Left ventricle myocardium superior (tissue), 1 donor: ENCODE results near the gene LRRC75A. TPM values are rescaled to one million over a fixed set of nuclear protein-coding genes. Genes with fewer than 3 reads are reported as not detected.

ENCODE experiments used
- ATAC-seq: fragments of 200-7000 bp; cut with Tn5 transposase; one replicate; pipeline ENCODE4 v1.9.1; 2020; ENCODE audit warnings: mild to moderate bottlenecking, moderate library complexity
- DNase-seq: peaks from one replicate; pipeline ENCODE4 v3.0.0-alpha.2; 2020
- intact Hi-C: fragments of 100-400 bp; cut with micrococcal nuclease; formaldehyde crosslinking; loops from one replicate; pipeline ENCODE4 v1.11.0; 2022
- total RNA-seq: library from RNA; stranded (reverse); fragmentation: NEBNext Ultra II Directional; extraction: Animal tissue kit (Norgen Biotek cat#: 25700); gene quantifications from one replicate; pipeline ENCODE4 v1.2.1, GENCODE V29; 2021
- donor health status: DM: no; HTN: yes; CAD: no; lungs with severe emphysema.

Gene LRRC75A
- total RNA-seq, 1 donor from 2014 or later: 0.47 TPM

GRCh38 chr17:16495980-16496819, 4.2 kb upstream of the LRRC75A start:
- no peak for DNase-seq
- intact Hi-C loops: no loop called here

GRCh38 chr17:16495561-16495960, 3.6 kb upstream of the LRRC75A start:
- no peak for DNase-seq
- intact Hi-C loops: no loop called here
- no peak for ATAC-seq

More at GRCh38 chr17:16495980-16496819, 4.2 kb upstream of the LRRC75A start:
- no peak for ATAC-seq

GRCh38 chr17:16494059-16494458, 2.1 kb upstream of the LRRC75A start:
- ATAC-seq: no peak
- DNase-seq: no peak
- intact Hi-C loops: no loop called here

- intact Hi-C loops: no loop called here
- DNase-seq (no peak), ATAC-seq (no peak)
These were observed 1.6 kb upstream of the LRRC75A start for GRCh38 chr17:16493531-16494046.

GRCh38 chr17:16492613-16493530, 879 bp upstream of the LRRC75A start:
- ATAC-seq: no peak
- intact Hi-C loops: no loop called here
- DNase-seq: no peak

- intact Hi-C loops: no loop called here
- DNase-seq (peak; percentile 40), ATAC-seq (no peak)
These were observed 776 bp downstream of the LRRC75A start for GRCh38 chr17:16491131-16491702.

- DNase-seq (no peak), ATAC-seq (no peak)
- intact Hi-C loops: no loop called here
These were observed 2.6 kb downstream of the LRRC75A start for GRCh38 chr17:16489431-16489830.

GRCh38 chr17:16488968-16489337, 3.0 kb downstream of the LRRC75A start:
- ATAC-seq (no peak), DNase-seq (no peak)
- intact Hi-C loops: no loop called here

- no peak for ATAC-seq
- intact Hi-C loops: no loop called here
- no peak for DNase-seq
These were observed 3.6 kb downstream of the LRRC75A start for GRCh38 chr17:16488186-16488967.

GRCh38 chr17:16486373-16487250, 5.4 kb downstream of the LRRC75A start:
- peak; percentile 90 for DNase-seq
- intact Hi-C loops: no loop called here
- peak; percentile 87 for ATAC-seq

GRCh38 chr17:16484445-16485175, 7.4 kb downstream of the LRRC75A start:
- no peak for ATAC-seq
- DNase-seq: no peak
- intact Hi-C loops: no loop called here

GRCh38 chr17:16483021-16483645, 8.9 kb downstream of the LRRC75A start:
- intact Hi-C loops: no loop called here
- no peak for ATAC-seq
- DNase-seq: no peak

- DNase-seq (no peak), ATAC-seq (no peak)
- intact Hi-C loops: no loop called here
These were observed 9.7 kb downstream of the LRRC75A start for GRCh38 chr17:16482253-16482652.

- ATAC-seq (no peak), DNase-seq (no peak)
- intact Hi-C loops: no loop called here
These were observed 11.0 kb downstream of the LRRC75A start for GRCh38 chr17:16480995-16481394.

- intact Hi-C loops: no loop called here
- no peak for ATAC-seq
- DNase-seq: no peak
These were observed 12.7 kb downstream of the LRRC75A start for GRCh38 chr17:16479264-16479663.

- intact Hi-C loops: no loop called here
- DNase-seq: no peak
- ATAC-seq: no peak
These were observed 13.3 kb downstream of the LRRC75A start for GRCh38 chr17:16478649-16479048.

- intact Hi-C loops: no loop called here
- ATAC-seq (no peak), DNase-seq (no peak)
These were observed 14.3 kb downstream of the LRRC75A start for GRCh38 chr17:16477666-16478065.
